GM18508 (cell line): ENCODE data around the gene NCAM1.

Source experiments
- ATAC-seq: cut with Tn5 transposase; IDR thresholded peaks from one replicate; pipeline ENCODE4 v1.9.1; 2021; ENCODE audit warnings: moderate number of reproducible peaks; ENCODE audit not compliant: insufficient read depth, unreplicated experiment

NCAM1 gene

DNA sequence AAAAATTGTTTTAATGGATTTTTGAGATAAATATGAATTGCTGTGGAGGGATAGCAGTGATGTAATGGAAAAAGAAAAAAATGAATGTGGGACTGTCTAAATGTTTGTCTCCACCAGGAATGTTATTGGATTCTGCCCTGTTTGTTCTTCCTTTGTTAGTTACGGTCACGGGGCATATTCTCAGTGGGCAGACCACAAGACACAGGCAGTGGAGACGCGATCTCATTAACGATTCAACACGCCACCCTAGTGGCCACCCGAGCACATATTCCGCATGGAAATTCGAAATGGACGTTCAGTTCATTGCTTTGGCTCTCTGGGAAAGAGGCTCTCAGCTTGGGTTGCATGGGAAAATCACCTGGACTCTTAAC is 201.4 kb downstream of the NCAM1 start:
- no peak for ATAC-seq

DNA sequence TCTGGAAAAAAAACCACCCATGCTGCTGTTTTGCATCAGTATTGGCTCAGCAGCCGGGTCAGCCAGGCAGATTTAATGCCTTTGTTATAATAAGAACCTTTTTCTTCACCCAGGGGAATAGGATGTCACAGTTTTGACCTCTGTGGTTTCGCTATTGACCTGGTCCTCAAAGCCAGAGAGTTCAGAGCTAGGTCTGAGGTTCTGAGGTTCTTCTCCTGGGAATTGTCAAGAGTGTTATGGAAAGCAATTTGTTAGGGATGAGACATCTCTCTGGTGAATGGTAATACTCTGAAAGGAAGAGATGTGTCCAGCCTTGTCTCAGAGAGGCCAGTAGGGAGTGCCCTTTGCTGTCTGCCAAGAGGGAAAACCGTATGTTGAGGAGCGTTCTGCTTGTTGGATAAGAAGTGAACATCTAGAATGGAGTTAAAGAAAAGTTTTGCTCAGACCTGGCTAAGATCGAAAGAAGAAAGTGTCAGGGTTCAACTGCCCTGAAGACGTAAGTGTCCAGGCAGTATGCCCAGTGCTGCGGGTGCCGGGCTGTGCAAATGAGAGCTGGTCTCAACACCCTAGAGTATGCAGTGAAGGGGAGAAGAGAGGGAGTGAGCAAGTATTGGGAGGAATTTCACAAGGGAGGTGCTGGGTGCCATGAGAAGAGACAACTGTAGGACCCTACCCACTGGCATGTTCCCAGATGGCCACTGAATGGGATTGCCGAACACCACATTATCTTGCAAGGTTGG is 202.2 kb downstream of the NCAM1 start:
- ATAC-seq = no peak

DNA sequence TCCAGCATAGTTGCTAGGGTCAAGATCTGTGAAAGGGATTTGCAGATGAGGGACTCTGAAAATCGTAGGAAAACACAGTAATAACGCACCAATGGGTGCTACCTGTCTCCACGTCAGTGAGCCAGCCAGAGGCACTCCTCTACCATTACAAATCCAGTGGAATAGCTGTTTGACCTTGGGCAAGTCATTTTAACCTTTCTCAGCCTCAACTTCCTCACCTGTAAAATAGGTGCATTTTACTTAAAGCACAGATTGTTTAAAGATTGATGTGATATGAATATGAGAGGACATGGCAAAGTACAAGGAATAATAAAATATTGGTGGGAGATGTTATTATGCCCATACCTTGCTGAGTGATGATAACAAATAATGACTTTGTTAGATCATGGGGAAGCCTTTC is 205.1 kb downstream of the NCAM1 start:
- ATAC-seq = no peak

DNA sequence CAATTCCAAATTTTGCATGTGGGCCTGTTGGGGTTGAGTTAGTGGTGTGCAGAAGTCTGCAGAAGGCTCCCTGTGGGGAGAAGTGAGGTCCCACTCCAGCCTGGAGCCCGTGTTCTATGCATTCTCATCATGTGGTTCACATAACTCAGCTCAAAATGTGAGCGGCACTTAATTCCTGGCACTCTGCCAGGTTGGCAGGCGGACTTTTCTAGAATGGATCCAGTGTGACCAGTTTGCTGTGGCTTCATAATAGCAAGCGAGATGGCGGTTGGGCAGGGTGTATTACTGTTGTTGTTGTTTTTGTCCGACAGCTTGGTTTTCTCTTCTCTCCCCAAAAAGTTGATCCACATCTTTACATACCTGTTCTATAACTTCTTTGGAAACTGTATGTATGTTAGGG is 206.4 kb downstream of the NCAM1 start:
- ATAC-seq = no peak

- no peak for ATAC-seq
These were observed 207.4 kb downstream of the NCAM1 start for GRCh38 chr11:113168354-113169342.

DNA sequence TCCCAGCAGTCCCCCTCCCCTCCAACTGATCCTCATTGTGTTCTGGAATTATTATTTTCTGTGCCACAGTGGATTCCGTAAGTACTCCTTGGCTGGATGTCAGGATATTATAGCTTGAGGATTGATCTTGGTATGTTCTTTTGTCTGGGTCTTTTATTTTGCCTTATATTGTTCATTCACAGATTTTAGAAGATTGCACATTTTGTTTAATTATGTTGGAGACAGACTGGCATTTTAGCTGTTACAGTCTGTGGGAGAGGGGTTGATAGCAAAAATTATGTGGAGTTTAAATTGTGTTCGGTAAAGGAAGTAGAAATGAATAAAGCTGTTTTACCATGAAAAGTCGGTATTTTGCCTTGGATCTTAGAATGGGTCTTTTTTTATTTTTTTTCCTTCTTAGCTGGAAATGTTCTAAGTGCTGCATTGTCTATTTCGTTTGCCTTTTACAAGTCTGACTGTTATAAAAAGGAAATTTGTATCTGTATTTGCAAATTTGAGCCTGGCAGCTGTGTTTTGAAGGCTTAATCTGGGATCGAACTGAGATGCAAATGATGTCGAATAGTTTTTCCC is 211.2 kb downstream of the NCAM1 start:
- no peak for ATAC-seq

DNA sequence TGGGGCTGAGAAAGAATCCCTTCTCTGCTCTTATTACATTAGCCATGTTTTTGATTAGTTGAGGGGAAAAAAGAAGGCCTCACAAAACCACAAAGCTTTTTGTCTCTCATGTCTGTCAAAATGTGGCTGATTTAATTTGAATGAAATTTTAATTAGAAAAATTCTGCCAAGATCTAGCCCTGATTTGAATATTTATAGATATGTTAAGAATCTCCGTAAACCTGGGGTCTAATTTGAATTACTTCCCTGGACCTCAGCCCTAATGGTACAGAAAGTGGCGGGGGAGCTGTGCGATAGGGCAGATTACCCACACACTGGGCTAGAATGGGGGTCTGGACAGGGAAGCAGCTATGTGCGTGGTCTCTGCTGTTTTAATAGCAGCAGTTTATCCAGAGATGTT is 211.9 kb downstream of the NCAM1 start:
- ATAC-seq = no peak

DNA sequence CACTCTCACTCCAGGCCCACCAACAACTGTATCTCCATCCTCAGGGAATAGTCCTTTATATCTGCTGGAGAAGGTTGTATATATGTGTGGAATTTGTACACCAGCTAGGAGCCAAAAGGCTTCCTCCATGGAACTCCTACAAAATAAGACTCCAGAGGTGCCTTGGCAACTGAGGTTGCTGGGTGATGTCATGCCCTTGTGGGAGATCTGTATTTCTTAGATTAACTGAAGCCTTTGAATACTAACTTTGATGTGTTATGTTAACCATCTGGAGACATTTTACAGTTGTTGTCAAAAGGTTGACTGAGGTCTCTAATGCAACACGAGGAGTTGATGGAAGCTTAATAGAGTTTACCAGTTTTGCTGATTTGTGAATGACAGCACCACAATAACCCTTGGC is 213.7 kb downstream of the NCAM1 start:
- ATAC-seq = no peak

DNA sequence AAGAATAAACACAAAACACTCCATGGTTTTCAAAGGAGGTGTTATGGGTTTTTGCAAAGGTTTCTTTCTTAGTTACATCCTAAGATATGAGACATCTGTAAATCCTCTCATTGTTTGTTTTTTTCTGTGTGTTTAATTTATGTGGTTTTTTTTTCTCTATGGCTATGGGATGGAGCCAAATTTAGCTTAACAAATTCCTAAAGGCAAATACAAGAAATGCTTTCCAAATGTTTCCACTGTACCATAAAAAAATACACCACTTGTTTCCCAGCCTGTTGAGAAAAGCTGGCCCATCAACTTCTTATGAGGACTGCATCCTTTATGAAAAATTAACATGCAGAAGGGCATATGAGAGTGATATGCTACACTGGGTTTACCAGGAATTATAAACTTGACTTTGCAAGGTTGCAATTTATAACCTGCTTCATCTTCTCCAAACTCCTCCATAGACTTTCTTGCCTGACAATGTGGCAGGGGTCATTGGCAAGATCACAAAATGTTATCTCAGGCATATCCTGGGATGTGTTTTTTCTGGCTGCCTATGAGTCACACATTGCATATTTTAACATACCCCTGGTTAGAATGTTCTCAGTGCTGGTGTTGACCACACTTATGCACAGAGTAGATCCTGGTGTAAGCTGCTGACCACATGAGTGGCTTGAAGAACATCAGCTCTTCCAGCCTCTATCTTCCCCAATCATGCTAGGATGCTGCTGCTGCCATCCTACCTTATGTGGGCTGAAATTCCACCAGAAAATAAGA is 215.6 kb downstream of the NCAM1 start:
- no peak for ATAC-seq

DNA sequence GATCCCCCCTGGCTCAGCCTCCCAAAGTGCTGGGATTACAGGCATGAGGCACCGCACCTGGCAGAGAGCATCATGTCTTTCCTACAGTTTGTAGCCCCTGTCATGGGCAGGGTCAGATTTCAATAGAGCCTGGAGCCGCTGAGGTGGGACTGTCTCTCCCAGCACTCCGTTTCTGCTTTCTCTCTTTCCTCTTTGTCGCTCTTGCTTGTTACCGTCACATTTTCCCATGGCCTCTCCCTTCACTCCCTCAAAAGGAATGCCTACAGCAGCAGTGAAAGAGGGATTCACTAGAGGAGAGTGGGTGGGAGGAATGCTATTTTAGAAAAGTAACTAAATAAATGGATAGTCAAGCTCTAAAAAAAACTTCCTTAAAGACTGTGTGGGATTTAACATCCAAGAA is 216.5 kb downstream of the NCAM1 start:
- ATAC-seq = no peak

DNA sequence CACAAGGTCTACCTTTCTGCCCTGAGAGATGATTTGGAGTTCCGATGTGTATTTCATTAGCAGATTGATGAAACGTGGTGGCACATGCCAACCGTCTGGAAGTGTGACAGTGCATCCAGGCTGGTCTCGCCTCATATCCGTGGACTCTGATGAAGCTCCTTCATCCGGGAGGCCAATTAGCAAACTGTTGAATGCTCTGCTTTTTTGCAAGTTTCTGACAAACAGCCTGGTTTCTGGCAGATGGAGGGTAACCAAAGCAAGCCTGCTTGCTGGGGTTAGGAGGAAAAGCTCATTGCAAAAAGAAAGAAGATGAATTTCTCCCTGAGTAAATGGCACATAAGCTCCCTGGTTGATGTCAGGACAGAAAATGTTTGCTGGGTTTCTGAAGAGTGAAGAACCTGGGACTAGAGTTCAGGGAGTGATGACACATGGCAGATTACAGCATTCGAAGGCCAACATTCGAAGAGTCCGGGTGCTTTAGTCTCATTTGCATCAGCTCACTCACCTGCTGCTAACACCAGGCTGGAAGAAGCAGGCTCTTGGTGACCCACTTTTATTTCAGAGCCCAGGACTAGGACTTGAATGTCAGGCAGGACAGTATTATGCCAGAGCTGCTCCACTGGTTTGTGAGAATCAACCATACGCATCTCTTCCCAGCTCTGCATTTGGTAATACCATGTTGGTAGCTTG is 217.3 kb downstream of the NCAM1 start:
- no peak for ATAC-seq

DNA sequence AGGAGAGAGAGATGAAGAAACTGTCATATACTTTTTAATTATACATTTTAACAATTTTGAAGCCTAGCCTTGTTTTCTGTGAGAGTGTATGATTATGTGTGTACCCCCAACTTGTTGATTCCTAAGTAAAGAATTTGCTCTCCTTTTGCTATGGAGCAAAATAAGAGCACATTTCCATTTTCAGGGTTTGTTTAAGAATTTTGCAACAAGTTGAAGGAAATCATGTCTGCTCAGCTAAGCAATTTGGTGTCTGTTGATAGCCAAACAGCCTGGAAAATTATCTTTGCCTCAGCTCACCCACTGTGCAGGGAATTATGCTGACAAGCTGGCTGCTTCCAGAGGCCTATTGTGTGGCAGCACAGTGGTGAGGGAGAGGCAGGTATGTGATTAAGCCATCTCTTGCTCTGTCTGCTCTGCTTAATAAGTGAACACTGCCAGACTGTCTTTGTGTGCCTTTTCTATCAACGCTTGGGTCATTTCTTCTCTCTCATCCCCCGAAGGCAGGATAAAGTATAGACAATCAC is 218.0 kb downstream of the NCAM1 start:
- ATAC-seq = no peak

DNA sequence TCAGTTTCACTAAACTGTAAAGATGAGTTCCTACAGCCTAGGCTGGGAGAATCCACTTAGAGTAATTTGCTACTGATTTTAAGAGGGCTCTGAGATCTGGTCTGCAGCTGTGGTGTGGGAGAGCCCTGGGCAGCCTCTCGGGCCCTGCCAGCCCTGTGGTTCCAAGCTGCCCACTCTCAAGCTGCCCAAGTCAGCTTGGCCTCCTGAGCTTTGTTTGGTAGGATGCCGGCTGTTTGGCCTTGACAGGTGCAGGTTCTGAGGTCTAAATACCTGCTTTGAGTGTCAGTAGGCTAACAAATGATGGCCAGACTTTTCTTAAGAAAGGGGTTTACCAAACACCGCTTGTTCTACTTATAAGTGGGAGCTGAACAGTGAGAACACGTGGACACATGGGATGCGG is 219.9 kb downstream of the NCAM1 start:
- ATAC-seq = no peak

DNA sequence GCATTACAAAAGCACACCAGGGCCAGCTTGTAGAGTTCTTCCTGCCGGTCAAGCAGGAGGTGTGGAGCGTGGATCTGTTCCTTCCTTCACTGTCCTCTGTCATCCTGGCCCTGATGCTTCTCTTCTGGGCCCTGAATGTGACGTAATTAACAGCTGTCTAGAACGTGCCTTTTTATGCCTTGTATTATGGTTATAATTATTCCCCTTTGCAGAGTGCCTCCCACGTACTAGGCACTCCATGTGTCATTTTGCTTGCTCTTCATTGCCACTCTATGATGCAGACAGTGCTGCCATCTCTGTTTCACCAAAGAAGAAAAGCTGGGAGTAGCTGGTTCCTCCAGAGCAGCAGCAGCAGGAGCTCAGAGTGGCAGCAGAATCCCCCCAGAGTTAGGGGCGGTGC is 221.1 kb downstream of the NCAM1 start:
- ATAC-seq = no peak

DNA sequence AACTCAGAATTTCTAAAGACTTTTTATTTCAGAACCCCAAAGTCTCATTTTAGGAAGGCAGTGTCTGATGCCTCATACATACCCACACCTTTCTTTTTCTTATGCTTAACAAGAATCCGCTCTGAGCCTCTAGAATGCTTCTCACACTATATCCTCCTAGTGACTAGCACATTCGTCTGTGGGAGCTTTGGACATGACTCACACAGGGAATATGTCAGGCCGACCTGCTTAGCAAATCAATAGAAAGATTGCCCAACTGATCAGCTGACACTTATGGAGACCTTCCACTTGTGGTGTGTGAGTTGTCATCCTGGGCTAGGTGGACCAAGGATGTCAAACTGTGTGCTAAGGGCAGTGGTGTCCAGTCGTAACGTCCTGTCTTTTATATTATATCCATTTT is 223.3 kb downstream of the NCAM1 start:
- no peak for ATAC-seq

DNA sequence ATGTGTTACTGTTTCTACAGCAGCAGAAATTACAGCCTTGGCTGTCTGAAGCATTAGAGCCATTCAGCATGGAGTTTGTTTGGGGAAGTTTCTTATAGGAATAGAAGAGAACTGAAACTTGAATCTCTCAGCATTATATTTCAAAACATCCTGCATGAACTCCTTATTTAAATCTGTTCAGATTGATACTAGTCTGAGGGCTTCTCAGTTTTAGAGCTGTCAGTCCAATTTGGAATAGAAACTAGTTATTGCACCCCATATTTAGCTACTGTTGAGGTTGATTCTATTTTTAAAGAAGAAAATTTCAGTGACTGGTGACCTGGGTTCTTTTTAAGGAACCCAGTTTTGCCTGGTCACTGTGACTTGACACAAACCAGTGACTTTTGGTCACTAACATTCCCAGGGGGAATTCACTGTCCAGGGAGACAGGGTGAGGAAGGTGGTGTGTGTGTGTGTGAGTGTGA is 227.2 kb downstream of the NCAM1 start:
- no peak for ATAC-seq

DNA sequence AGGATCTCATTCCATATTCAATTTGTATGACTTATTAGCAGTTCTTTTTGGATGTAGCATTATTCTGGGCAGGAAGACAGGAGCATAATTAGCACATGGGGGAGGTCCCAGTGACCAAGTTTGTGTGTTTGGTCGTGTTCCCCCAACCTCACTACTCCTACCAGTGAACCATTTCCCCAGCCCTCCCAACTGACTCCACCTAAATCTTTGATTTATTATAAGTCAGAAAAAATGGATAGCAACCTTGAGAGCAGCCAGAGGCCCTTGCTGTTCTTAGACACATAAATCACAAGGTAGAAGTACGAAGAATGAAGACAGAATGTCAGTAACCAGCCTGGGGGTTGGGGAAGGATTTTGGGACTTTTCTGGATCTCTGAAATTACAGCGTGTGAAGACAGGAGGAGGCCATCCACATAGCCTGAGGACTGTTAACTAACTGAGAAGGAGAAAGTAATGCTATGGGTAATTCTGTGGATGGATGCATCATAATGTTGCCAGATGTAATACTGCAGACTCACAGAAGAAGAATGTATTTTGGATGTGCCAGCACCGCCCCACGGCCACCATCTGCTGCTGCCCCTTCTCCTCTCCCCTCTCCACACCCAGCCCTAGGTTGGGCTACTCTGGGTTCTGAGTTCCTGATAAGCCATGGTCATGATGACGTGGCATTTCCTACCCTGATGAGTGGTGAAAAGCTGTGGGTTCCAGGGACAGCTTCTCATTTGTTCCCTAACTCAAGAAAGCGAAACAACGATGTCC is 228.9 kb downstream of the NCAM1 start:
- no peak for ATAC-seq

- no peak for ATAC-seq
These were observed 231.1 kb downstream of the NCAM1 start for GRCh38 chr11:113192121-113192925.
